Suppressor macrophage treated with lipopolysaccharide for 4 hours (primary cell): ENCODE results near the gene ZNF26.
"Not testable (repeated sequence)": the region's sequence is repeated elsewhere in the genome, so short reads cannot be mapped to it uniquely, and the experiment has no call there.

Experiments used
- DNase-seq: peaks from one replicate; pipeline ENCODE4 v3.0.0-alpha.2; 2020

The ZNF26 gene, protein sequence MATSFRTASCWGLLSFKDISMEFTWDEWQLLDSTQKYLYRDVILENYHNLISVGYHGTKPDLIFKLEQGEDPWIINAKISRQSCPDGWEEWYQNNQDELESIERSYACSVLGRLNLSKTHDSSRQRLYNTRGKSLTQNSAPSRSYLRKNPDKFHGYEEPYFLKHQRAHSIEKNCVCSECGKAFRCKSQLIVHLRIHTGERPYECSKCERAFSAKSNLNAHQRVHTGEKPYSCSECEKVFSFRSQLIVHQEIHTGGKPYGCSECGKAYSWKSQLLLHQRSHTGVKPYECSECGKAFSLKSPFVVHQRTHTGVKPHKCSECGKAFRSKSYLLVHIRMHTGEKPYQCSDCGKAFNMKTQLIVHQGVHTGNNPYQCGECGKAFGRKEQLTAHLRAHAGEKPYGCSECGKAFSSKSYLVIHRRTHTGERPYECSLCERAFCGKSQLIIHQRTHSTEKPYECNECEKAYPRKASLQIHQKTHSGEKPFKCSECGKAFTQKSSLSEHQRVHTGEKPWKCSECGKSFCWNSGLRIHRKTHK

DNA sequence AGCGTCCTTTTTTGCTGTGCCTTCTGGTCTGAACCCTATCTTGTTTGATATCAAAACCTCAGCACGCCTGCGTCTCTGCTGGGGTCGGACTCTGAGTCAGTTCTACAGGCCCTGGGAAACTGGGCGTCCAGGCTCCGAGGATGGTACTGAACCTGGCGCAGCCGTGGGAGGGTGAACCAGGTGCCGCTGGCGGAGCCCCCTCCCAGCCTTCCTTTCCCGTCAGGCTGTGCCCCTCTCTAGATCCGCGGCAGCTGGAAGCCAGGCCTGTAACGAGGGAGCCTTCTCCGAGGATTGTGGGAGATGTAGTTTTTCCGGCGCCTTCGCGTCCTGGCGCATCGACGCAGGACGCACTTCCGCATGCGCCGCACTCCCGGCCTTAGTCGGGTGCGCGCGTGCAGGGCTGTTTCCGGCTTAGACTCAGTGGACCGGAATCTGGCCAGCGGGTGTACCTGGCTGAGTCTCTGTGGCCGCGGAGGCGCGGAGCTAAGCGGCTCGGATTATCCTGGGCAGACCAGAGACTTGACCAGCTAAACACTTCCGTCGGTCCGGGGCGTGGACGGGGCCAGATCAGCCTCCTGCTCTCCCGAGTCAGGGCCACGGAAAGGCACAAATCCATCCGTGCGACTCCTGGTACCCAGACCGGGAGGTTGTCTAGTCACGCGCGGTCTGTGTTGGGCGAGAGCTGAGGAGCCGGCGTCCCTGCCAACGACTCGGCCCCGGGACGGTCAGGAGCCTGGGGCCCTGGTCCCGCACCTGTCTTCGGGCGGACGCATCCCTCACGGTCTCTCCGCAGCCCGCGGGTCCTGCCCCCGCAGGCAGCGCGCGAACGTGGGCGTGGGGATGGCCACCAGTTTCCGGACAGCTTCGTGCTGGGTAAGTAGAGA, at the start of gene ZNF26:
TSS of gene ZNF26 (plus strand) at position 367 of the 884 bp plus-strand sequence. CDS start at position 841, 474 bp downstream.
- peak; percentile 93 for DNase-seq

DNA sequence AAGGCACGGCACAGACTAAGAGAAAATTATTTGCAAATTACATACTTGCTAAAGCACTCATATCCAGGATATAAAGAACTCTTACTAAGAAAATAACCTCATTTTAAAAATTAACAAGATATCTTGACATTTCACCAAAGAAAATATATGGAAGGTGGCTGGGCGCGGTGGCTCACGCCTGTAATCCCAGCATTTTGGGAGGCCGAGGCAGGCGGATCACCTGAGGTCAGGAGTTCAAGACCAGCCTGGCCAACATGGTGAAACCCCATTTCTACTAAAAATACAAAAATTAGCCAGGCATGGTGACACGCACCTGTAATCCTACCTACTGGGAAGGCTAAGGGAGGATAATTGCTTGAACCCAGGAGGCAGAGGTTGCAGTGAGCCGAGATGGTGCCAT, 49.2 kb upstream of the ZNF26 start:
- DNase-seq: not testable (repeated sequence)

DNA sequence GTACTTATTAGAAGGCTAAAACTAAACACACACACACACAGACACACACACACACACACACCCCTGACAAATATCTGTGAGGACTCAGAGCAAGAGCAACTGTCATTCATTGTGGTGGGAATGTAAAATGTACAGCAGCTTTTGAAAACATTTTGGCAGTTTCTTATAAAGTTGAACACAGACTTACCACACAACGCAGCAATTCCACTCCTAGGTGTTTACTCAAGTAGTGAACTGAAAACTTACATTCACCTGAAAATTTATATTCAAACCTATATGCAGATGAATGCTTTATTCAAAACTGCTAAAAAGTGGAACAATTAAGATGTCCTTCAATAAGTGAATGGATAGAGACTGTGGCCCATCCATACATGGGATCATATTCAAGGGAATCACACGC, 48.7 kb upstream of the ZNF26 start:
- DNase-seq: no peak

- not testable (repeated sequence) for DNase-seq
Measured at GRCh38 chr12:132938807-132939206, 47.4 kb upstream of the ZNF26 start.

GRCh38 chr12:132940071-132940719, 46.0 kb upstream of the ZNF26 start:
- no peak for DNase-seq

DNA sequence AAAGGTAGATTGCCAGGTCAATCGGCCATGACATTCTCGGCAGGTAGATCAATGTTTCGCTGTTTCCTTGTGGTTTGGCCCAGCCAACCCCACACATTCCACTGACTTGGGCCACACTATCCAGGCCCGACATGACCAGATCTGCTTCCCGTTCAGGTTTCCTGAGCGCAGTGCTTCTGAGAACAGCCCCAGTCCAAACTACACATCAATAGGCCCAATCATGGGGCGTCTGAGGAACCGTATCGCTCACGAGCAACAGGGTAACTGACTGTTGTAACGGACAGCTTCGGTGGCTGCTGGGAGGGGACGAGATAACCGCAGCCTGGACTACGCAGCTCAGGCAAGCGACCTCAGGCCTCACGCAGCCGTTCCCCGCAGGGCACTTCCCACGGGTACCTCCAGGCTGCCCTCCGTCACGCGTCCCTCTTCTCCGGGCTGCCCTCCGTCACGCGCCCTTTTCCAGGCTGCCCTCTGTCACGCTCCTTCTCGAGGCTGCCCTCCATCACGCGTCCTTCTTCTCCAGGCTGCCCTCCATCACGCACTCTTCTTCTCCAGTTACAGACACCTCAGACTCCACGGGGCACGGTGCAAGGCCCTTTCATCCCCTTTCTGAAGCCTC, 44.7 kb upstream of the ZNF26 start:
- DNase-seq: no peak

GRCh38 chr12:132942611-132943010, 43.6 kb upstream of the ZNF26 start:
- no peak for DNase-seq

DNA sequence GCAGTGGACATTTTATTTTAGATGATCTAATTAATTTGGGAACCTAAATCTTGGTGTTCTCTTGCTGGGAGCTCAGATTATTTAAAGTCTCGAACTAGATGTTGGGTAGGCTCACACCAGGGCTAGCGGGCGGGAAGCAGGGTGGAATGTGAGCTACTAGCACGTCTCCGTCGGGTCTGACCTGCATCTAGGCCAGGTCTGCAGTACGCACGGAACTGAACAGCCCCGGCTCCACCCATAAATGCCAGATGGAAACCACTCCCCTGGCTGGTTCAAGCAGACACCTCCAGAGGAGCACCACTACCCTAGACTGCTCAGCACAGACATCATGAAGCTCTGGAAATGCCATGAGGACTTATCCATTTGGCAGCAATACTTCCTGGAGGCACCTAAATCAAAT, 40.4 kb upstream of the ZNF26 start:
- no peak for DNase-seq

DNA sequence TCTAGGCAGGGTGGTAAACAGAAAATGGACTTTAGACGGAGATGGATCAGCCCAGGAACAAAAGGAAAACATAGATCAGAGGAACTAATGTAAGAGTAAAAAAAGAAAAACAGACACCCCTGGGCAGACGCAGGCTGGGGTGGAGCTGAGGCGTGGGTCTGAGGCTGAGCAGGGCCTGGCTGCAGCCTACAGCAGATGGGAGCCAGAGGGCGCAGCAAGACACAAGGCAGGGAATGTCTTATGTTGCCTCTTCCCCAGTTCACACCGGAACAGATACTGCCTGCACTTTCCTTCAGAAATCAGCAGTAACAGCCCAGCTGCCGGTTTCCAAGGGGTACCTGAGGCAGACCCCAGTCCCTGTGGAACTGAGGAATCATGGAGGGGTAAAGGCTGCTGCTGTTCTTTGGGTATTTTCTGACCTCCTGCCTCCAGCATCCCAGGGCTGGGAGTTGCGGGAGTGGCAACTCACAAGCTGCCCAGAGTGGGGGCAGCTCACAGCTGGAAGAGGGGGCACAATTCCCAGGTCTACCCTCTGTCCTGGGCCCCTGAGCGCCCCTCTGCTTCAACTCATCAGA, 39.8 kb upstream of the ZNF26 start:
- DNase-seq: no peak

DNA sequence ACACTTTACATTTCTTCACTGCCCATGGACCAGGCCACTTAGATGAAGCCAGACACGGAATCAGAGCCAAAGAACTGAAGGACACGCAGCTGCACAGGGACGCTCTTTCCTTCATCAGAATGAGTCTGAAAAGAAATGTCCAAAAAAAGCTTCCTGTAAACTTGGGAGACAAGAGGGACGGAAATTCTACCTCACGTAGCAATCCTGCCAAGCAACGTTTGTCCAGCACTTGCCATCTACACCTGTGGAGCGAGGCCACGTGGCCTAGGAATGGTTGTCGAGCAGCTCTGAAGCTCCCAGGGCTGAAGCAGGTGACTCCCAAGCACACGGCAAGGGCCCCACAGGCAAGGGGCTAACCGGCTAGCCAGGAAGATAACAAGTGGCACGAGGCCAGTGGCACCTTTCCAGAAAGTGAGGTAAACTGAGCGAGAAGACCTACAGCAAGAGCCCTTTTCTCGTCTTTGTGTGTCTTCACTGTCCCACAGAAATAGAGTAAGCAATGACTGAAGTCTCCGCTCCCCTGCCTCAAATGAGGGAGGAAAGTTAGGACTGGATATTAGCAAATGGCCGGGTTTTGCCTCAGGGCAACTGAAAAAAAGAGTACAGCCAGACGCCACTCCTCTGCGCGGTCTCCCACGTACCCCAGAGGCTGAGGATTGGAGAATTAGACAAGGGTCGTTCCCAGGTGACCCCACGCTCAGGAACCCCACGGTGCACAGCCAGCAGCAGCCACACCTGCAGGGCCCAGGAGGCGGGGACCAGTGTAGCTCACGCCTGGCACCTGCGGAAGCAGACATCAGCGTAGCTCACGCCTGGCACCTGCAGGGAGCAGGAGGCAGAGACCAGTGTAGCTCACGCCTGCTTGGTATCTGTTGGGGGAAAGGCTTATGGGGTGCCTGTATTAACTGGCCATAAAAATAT, 37.8 kb upstream of the ZNF26 start:
- no peak for DNase-seq

DNA sequence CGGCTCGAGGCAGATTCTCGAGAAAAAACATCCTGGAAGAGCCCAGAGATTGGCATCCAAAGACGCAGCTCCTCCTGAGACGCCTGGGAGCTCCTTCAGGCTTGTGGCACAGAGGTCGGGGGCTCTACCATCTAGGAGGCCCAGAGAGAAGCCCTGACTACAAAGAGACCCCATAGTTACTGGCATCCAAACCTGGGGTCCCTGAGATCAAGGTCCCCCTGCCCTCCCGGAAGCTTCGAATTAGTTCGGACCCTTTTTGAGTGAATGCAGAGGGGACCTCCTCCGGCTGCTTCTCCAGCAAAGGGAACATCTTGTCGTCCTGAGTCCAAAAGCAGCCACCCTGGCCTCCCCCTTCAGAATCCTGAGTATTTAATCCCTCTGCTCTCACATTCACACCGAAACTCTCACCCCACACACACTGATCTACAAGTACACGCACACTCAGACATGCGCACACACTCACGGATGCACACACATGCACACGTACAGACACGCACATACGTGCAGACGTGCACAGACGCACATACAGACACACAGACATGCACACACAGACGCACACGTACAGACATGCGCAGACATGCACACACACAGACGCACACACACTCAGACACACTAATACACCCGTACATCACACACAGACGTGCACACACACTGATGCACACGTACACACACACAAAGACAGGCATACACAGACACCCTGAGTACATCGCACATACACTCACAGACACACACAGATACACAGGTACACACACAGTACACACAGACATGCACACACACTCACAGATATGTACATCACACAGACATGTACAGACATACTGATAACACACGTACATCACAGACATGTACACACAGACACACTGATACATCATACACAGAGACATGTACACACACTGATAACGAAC, 36.0 kb upstream of the ZNF26 start:
- DNase-seq: no peak

DNA sequence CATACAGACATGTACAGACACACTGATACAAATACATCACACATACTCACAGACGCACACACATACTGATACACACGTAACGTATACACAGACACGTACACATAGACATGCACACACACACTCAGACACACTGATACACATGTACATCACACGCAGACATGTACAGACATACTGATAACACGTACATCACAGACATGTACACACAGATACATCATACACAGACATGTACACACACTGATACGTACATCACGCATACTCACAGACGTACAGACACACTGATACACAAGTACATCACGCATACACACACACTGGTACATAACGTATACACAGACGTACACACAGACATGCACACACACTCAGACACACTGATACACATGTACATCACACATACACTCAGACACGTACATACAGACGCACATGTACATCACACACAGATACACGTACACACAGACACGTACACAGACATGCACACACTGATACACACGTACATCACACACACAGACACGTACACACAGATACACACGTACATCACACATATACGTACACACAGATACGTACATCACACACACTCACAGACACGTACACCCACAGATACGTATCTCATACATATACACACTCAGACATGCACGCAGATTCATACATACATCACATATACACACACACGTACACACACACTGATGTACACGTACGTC, 35.2 kb upstream of the ZNF26 start:
- no peak for DNase-seq

DNA sequence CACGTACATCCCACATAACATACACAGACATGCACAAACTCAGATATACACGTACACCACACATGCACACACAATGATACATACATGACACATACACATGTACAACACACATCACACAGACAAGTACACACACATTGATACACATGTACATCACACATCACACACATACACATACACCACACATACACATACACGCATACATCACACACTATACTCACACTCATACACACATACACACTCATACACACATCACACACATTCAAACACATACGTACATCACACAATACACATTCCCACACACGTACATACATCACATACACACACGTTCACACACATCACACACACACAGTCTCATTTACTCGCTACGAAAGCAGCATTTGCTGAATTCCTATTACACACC, 34.5 kb upstream of the ZNF26 start:
- DNase-seq: no peak

DNA sequence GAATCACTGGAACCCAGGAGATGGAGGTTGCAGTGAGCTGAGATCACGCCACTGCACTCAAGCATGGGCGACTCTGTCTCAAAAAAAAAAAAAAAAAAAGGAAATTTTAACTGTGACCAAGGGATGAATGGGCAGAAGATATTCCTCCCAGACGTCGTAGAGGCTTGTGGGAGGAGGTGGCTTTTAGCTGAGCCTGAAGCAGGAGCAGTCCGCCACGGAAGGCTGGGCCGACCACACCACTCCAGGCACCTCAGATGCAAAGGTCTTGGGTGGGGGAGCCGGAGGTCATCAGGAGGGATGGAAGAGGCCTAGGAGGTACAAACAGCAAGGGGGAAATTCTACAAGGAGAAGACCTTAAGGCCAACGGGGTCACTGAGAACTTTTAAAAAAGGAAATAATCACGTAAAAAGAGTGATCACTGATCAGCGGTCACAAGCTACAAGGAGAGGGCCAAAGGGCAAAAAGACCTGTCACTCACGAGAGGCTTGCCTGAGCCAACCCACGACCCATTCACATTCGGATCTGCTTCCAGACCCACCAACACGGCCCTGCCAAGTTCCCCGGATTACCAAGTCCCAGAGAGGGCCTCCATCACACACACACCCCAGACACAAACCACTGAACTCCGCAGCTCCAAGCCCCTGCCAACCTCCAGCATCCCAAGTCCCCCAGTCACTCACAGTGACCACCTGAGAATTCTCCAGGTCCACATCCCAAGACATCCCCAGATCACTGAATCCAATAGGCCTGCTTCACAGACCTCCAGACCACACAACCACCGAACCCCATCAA, 33.6 kb upstream of the ZNF26 start:
- no peak for DNase-seq

DNA sequence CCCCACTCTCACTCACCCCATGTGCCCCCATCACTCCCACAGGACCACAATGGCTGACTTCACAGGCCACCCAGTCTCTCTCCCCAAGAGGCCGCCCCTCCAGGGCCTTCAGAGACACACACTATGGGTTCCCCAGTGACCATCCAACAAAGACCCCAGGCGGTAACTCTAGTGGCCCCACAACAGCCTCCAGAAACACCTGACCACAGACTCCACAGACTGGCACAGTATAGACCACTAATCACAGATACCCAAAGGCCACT, 33.1 kb upstream of the ZNF26 start:
- DNase-seq: no peak

DNA sequence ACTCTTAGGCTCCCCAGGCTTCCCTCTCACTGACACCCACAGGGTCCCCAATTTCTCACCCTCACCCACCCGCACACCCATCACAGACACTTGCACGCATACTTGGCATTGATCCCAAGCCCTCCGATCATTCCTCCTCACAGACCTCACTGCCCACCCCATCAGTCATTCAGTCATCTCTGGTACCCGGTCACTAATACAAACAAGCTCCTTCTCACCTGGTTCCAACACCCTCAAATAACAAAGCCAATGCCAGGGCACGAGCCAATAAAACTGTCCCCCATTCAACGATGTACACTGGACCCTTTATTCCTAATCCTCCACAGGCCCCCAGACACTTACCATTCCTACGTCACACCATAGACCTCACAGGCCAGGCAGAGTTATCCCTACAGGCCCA, 32.4 kb upstream of the ZNF26 start:
- no peak for DNase-seq

DNA sequence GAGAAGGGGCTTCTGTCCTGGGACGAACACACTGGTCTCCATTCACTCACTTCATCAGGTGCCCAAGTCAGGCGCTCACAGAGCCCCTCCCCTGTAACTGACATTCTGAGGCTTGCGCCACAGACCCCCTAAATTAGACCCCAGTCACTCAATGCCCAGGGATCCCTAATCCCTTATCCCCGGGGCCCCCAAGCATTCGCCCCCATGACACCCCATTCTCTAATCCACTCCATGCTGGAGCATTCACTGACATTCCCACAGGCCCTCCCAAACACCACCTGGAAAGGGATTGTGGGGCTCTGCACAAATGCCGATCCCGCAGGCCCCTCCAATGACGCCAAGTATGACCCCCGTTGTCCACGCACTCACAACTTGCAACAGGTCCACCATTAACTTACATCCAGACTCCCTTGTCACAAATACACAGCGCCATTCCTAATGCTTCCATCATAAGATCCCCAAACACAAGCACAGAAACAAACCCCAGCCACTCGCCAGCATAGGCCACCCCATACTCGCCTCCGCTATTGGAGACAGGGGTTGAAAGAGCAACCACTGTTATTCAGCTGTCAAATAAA, 31.6 kb upstream of the ZNF26 start:
- DNase-seq: no peak
